ENCODE results near the gene NF1. TPM values are rescaled to one million over a fixed set of nuclear protein-coding genes. Genes with fewer than 3 reads are reported as not detected.
"Not testable (repeated sequence)": the region's sequence is repeated elsewhere in the genome, so short reads cannot be mapped to it uniquely, and the experiment has no call there.

Gene NF1, protein sequence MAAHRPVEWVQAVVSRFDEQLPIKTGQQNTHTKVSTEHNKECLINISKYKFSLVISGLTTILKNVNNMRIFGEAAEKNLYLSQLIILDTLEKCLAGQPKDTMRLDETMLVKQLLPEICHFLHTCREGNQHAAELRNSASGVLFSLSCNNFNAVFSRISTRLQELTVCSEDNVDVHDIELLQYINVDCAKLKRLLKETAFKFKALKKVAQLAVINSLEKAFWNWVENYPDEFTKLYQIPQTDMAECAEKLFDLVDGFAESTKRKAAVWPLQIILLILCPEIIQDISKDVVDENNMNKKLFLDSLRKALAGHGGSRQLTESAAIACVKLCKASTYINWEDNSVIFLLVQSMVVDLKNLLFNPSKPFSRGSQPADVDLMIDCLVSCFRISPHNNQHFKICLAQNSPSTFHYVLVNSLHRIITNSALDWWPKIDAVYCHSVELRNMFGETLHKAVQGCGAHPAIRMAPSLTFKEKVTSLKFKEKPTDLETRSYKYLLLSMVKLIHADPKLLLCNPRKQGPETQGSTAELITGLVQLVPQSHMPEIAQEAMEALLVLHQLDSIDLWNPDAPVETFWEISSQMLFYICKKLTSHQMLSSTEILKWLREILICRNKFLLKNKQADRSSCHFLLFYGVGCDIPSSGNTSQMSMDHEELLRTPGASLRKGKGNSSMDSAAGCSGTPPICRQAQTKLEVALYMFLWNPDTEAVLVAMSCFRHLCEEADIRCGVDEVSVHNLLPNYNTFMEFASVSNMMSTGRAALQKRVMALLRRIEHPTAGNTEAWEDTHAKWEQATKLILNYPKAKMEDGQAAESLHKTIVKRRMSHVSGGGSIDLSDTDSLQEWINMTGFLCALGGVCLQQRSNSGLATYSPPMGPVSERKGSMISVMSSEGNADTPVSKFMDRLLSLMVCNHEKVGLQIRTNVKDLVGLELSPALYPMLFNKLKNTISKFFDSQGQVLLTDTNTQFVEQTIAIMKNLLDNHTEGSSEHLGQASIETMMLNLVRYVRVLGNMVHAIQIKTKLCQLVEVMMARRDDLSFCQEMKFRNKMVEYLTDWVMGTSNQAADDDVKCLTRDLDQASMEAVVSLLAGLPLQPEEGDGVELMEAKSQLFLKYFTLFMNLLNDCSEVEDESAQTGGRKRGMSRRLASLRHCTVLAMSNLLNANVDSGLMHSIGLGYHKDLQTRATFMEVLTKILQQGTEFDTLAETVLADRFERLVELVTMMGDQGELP (N-terminal part only)
- 26.8 and 41.0 TPM in 2 replicates for total RNA-seq (2014; rRNA removed; shearing (Covaris generic))

DNA sequence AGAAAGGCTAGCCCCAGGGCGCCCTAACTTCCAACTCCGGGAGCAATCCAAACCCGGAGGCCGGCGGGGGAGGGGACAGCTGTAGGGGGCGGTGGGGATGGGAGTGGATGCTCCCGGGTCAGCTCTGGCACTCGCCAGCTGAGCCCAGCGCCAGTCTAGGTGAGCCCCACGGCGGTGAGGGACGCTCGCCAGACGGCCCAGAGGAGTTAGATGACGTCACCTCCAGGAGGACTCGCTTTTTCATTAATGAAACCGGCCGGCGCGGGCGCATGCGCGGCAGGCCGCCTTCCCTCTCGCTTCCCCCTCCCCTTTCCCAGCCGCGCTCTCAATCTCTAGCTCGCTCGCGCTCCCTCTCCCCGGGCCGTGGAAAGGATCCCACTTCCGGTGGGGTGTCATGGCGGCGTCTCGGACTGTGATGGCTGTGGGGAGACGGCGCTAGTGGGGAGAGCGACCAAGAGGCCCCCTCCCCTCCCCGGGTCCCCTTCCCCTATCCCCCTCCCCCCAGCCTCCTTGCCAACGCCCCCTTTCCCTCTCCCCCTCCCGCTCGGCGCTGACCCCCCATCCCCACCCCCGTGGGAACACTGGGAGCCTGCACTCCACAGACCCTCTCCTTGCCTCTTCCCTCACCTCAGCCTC is at the start of gene NF1:
Gene NF1 (plus strand): TSS at position 378 of the 636 bp plus-strand sequence. CDS start 333 bp downstream, outside the sequence.
- DNase-seq (ENCODE audit: low spot score) = peak; percentile 100

DNA sequence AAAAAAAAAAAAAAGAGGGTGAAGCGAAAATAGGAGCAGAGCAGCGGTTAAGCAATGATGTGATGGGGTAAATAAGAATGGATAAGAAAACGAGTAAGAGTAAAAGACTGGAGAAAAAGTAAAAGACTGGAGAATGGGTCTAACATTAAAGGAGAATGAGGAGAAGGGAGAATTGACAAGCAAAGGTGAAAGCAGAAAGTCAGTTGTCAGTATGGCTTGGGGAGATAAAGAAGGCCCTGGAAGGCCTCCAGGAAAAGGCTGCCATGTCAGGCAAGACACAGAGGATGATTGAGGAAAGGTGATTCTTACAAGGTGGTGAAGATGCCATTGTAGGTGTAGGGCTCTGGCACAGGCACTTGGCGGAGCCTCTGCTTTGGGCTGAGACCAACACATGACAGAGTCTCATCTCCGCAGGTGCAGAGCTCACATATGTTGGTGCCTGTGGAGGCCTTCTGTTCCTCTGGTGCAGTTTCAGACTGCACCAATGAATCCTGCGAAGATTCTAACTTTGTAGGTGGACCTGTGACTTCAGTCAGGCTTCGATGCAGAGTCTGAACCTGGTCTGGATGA is 47.8 kb upstream of the NF1 start:
- DNase-seq (ENCODE audit: low spot score) = not testable (repeated sequence)

- no peak for DNase-seq (ENCODE audit: low spot score)
Observed at GRCh38 chr17:31048142-31048541, 46.6 kb upstream of the NF1 start.

DNA sequence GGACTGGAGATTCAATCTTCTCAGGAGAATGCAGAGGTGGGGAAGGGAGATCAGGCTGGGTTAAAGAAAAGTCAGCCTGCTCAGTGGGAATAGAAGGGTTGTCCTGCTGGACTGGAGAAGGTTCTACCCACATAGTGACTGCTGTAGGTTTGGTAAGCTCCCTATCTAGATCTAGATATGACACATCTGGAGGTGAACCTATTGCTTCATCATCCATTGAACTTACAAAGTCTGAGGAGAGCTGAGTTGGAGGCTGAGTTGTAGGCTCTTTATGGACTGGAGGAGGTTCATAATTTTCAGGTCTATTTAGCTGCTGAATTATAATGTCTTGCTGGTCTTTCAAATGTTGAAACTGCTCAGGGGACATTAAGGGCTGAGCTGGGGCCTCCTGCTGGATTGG is 46.0 kb upstream of the NF1 start:
- no peak for DNase-seq (ENCODE audit: low spot score)

DNA sequence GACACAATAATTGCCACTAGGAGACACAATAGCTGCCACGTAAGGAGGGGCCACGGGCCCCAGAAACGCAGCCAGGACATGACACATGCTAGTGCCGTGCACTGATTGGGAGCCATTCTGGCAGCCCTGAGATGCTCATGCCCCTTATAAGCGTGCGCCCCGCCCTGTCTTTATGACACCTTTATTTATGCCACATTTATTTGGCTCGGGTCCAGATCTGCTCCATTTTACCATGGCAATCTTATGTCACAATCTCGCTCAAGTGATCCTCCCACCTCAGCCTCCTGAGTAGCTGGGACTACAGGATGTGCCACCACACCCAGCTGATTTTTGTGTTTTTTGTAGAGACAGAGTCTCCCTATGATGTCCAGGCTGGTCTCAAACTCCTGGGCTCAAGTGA is 43.8 kb upstream of the NF1 start:
- no peak for DNase-seq (ENCODE audit: low spot score)

GRCh38 chr17:31051506-31051905 is 43.3 kb upstream of the NF1 start:
- no peak for DNase-seq (ENCODE audit: low spot score)

GRCh38 chr17:31052187-31052889 is 42.4 kb upstream of the NF1 start:
- no peak for DNase-seq (ENCODE audit: low spot score)

- DNase-seq (ENCODE audit: low spot score) = no peak
Observed at GRCh38 chr17:31053071-31053470, 41.7 kb upstream of the NF1 start.

GRCh38 chr17:31054761-31055160 is 40.0 kb upstream of the NF1 start:
- DNase-seq (ENCODE audit: low spot score) = no peak

- no peak for DNase-seq (ENCODE audit: low spot score)
Observed at GRCh38 chr17:31058976-31059375, 35.8 kb upstream of the NF1 start.

DNA sequence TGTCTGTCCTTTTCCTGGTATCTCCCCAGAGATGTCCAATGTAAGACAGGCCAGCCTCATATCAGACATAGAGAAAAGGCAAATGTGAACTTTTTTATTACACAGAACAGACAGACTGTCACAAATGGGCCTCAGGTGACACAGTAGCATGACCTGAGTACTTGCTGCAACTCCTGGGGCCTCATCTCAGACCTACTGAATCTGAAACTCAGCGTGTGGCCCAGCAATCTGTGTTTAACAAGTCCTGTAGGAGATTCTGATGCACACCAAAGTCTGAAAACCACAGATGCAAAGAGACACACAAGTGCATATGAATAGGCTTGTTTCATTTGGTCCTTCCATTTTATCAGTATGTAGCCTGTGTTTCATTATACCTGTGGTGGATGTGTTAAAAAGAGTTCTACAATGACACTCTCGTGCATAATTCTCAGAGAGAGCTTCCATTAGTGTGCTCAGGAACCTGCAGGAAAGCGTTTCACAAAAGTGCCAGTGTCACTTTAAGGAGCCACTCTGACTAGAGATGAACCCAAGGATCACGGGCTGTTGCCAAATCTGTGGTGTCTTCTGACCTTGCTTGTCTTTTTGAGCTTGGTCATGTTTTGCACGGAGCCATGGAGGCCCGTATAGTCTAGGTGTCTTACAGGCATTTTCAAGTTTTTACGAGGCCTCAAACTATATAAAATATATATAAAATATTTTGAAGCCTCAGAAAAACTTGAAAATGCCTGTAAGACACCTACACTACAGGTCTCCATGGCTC is 33.8 kb upstream of the NF1 start:
- no peak for DNase-seq (ENCODE audit: low spot score)

DNA sequence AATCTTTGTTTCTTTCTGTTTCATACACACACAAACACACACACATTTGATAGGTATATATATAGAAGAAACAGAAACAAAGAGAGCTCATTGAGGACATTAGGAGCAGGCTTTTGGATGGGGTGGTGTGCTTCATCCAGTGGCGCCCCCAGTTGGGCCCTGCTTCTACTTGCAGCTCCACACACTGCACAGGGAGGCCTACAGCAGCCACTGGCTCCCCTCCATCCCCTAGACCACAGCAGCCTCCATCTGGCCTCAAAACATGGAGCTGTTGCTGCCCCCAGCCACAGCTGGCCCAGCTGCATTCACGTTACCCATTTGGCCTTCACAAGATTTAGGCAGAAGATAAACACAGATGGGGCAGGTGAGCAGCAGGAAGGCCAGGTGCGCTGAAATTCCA is 33.1 kb upstream of the NF1 start:
- no peak for DNase-seq (ENCODE audit: low spot score)

DNA sequence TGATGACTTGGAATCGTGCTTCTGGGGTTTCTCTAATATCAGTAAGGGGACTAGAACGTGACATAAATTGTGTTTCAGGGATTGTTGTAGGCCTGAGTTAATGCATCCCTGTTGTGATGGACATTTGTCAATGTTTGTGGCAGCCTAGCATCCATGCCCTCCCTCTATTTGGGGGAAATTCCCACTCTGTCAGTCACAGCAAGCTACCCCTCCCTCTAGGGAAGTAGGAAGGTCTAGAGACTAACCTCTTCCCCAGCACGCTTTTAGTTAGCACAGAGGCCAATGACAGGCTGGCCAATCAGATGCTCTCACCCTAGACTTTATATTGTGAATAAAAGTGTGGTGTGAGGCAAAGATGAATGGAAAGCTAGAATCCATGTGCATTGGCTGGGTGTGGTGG is 32.4 kb upstream of the NF1 start:
- no peak for DNase-seq (ENCODE audit: low spot score)

GRCh38 chr17:31064707-31065106 is 30.1 kb upstream of the NF1 start:
- DNase-seq (ENCODE audit: low spot score) = no peak

GRCh38 chr17:31067691-31068184 is 27.0 kb upstream of the NF1 start:
- peak; percentile 92 for DNase-seq (ENCODE audit: low spot score)

DNA sequence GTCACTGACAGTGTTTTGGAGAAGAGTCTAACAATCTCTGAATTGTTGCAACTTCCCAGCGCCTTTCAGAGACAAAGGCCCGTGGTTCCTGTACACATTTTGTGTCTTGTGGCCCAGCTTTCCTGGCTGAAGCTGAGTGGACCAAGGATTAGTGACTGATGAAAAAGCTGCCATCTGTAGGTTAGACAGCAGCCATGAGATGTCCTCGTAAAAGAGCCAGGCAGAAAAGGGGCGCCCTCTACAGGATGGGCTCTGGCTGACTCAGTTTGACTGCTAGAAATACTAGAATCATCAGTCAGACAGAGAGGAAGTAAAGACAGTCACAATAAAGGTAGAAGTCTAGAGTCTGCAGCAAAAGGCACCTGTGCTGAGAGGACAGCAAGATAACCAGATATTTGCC is 26.5 kb upstream of the NF1 start:
- peak; percentile 70 for DNase-seq (ENCODE audit: low spot score)

- DNase-seq (ENCODE audit: low spot score) = no peak
Observed at GRCh38 chr17:31072186-31072585, 22.6 kb upstream of the NF1 start.

- DNase-seq (ENCODE audit: low spot score) = no peak
Observed at GRCh38 chr17:31073411-31073810, 21.4 kb upstream of the NF1 start.

GRCh38 chr17:31074772-31075555 is 19.8 kb upstream of the NF1 start:
- no peak for DNase-seq (ENCODE audit: low spot score)
